Caco-2 (cell line): ENCODE data around the gene MBOAT2. TPM values are rescaled to one million over a fixed set of nuclear protein-coding genes. Genes with fewer than 3 reads are reported as not detected.

ENCODE experiments used
- BruUV-seq: library from RNA; stranded (reverse); fragments of 400-500 nt; replicated peaks from 2 replicates; lab custom pipeline; 2021; lab: Mats Ljungman, UMichigan
- CTCF ChIA-PET: fragments of 300-600 bp; sonication (Branson Sonifier 250); formaldehyde crosslinking; loops from one replicate; lab custom pipeline; 2022; ENCODE audit warnings: antibody characterized with exemption; lab: Charles Lee
- POLR2A ChIA-PET: fragments of 300-600 bp; sonication (Branson Sonifier 250); formaldehyde crosslinking; loops from one replicate; lab custom pipeline; 2022; ENCODE audit warnings: antibody characterized with exemption; lab: Charles Lee
- DNase-seq, 2 experiments: peaks; one replicate each; pipeline versions ENCODE4 v3.0.0 to v3.0.0-alpha.2; 2020 to 2022
- H3K27me3 ChIP-seq: replicated peaks from 2 replicates; pipeline ENCODE4 v1.6.0; 2011; ENCODE audit warnings: low read length; ENCODE audit not compliant: control insufficient read depth, insufficient read depth
- H3K36me3 ChIP-seq: 2 replicates; pipeline ENCODE4 v1.5.1; 2011; ENCODE audit warnings: low read length; ENCODE audit not compliant: control insufficient read depth, insufficient read depth
- H3K4me1 ChIP-seq: fragments of 250-450 bp; sonication (Bioruptor Pico); 2 replicates; pipeline ENCODE4 v1.5.1; 2020; ENCODE audit warnings: mild to moderate bottlenecking
- H3K4me3 ChIP-seq: 2 replicates; pipeline ENCODE4 v1.5.1; 2011; ENCODE audit warnings: low read depth, mild to moderate bottlenecking, control low read depth, low read length
- H3K9me3 ChIP-seq: fragments of 250-450 bp; sonication (Bioruptor Pico); 2 replicates; pipeline ENCODE4 v1.5.1; 2020; ENCODE audit warnings: mild to moderate bottlenecking, moderate library complexity
- H3K27ac Mint-ChIP-seq: one replicate; pipeline ENCODE4 v1.8.0; 2022; ENCODE audit warnings: mixed read lengths; ENCODE audit not compliant: unreplicated experiment
- H3K27me3 Mint-ChIP-seq: one replicate; pipeline ENCODE4 v1.8.0; 2022; ENCODE audit warnings: mixed read lengths; ENCODE audit not compliant: insufficient read depth, unreplicated experiment
- H3K36me3 Mint-ChIP-seq: one replicate; pipeline ENCODE4 v1.8.0; 2022; ENCODE audit warnings: mild to moderate bottlenecking, mixed read lengths; ENCODE audit not compliant: insufficient read depth, unreplicated experiment
- H3K4me1 Mint-ChIP-seq: one replicate; pipeline ENCODE4 v1.8.0; 2022; ENCODE audit warnings: low read depth, mixed read lengths; ENCODE audit not compliant: unreplicated experiment
- H3K4me3 Mint-ChIP-seq: one replicate; pipeline ENCODE4 v1.8.0; 2022; ENCODE audit warnings: mild to moderate bottlenecking, moderate library complexity, mixed read lengths; ENCODE audit not compliant: unreplicated experiment
- H3K9me3 Mint-ChIP-seq: one replicate; pipeline ENCODE4 v1.8.0; 2022; ENCODE audit warnings: mixed read lengths; ENCODE audit not compliant: unreplicated experiment
- CTCF ChIP-seq, 2 experiments: fragments of 200-600 bp in 1 of 2; IDR thresholded peaks; 1 replicate in 1 of 2; 2 replicates in 1 of 2; pipeline versions ENCODE4 v1.5.1 to v1.8.0; 2011 to 2022; ENCODE audit warnings: antibody characterized with exemption in 1 of 2, control low read depth in 1 of 2, inconsistent platforms in 1 of 2, low read depth in 1 of 2, low read length in 1 of 2, mild to moderate bottlenecking in 1 of 2, moderate library complexity in 1 of 2; ENCODE audit not compliant: insufficient read depth in 1 of 2, severe bottlenecking in 1 of 2, unreplicated experiment in 1 of 2
- intact Hi-C: fragments of 100-400 bp; cut with micrococcal nuclease; formaldehyde crosslinking; loops from one replicate; pipeline ENCODE4 v1.10.0; 2022; ENCODE audit not compliant: unreplicated experiment
- total RNA-seq: library from RNA; stranded (reverse); gene quantifications from 2 replicates; pipeline ENCODE4 v1.2.3, GENCODE V29; 2022

The MBOAT2 gene
- total RNA-seq, 1 experiment from 2014 or later: 12.6 TPM

- H3K27me3 Mint-ChIP-seq: peaks cover 18% of the 10 kb centered on the region
- POLR2A ChIA-PET: interaction anchor here (0.7 kb wide), 1 partner anchor 14 kb away, joined by 6 read pairs; the partner anchor contains the start of gene MBOAT2
- CTCF ChIA-PET: interaction anchor here (0.7 kb wide), 1 partner anchor 77 kb away, joined by 4 read pairs; no protein-coding TSS in a partner anchor
Measured at GRCh38 chr2:9017411-9017810, 13.9 kb upstream of the MBOAT2 start.

GRCh38 chr2:9015998-9016397 lies 12.5 kb upstream of the MBOAT2 start:
- H3K4me1 Mint-ChIP-seq: no peaks in the 10 kb centered on the region
- H3K4me3 ChIP-seq: no peak overlapping the region
- ChIA-PET POLR2A (no interaction called here), CTCF (no interaction called here)
- H3K4me1 ChIP-seq: no peaks in the 10 kb centered on the region
- peaks cover 17% of the 10 kb centered on the region for H3K27me3 Mint-ChIP-seq
- no peaks in the 10 kb centered on the region for H3K9me3 Mint-ChIP-seq
- no peaks in the 10 kb centered on the region for H3K36me3 Mint-ChIP-seq
- no TSS peak for BruUV-seq
- no peak overlapping the region for H3K27ac Mint-ChIP-seq
- intact Hi-C loops: no loop called here
- no peaks in the 10 kb centered on the region for H3K27me3 ChIP-seq
- DNase-seq: no peak
- no peak overlapping the region for H3K4me3 Mint-ChIP-seq
- TF ChIP-seq CTCF (IDR thresholded peaks at IDR 0.05; ENCODE audit: insufficient read depth in 1 of 2, low read depth in 1 of 2, low read length in 1 of 2, severe bottlenecking in 1 of 2, unreplicated experiment in 1 of 2): no peak
- no peaks in the 10 kb centered on the region for H3K9me3 ChIP-seq
- H3K36me3 ChIP-seq: no peaks in the 10 kb centered on the region

More at GRCh38 chr2:9017411-9017810, 13.9 kb upstream of the MBOAT2 start:
- Mint-ChIP-seq H3K27ac (no peak overlapping the region), H3K36me3 (no peaks in the 10 kb centered on the region), H3K4me3 (no peak overlapping the region), H3K9me3 (no peaks in the 10 kb centered on the region), H3K4me1 (no peaks in the 10 kb centered on the region)
- Histone ChIP-seq H3K9me3 (no peaks in the 10 kb centered on the region), H3K4me3 (no peak overlapping the region), H3K27me3 (no peaks in the 10 kb centered on the region), H3K36me3 (no peaks in the 10 kb centered on the region), H3K4me1 (no peaks in the 10 kb centered on the region)
- intact Hi-C loops: no loop called here
- no peak for TF ChIP-seq CTCF (IDR thresholded peaks at IDR 0.05; ENCODE audit: insufficient read depth in 1 of 2, low read depth in 1 of 2, low read length in 1 of 2, severe bottlenecking in 1 of 2, unreplicated experiment in 1 of 2)
- BruUV-seq: no TSS peak
- DNase-seq: no peak

- no peaks in the 10 kb centered on the region for H3K27me3 ChIP-seq
- Mint-ChIP-seq H3K27ac (no peak overlapping the region), H3K27me3 (peaks cover 13% of the 10 kb centered on the region), H3K4me1 (no peaks in the 10 kb centered on the region), H3K36me3 (no peaks in the 10 kb centered on the region), H3K9me3 (no peaks in the 10 kb centered on the region), H3K4me3 (no peak overlapping the region)
- BruUV-seq: no TSS peak
- no peak overlapping the region for H3K4me3 ChIP-seq
- no peak for TF ChIP-seq CTCF (IDR thresholded peaks at IDR 0.05; ENCODE audit: insufficient read depth in 1 of 2, low read depth in 1 of 2, low read length in 1 of 2, severe bottlenecking in 1 of 2, unreplicated experiment in 1 of 2)
- no peaks in the 10 kb centered on the region for H3K36me3 ChIP-seq
- H3K9me3 ChIP-seq: no peaks in the 10 kb centered on the region
- POLR2A ChIA-PET: no interaction called here
- no peaks in the 10 kb centered on the region for H3K4me1 ChIP-seq
- CTCF ChIA-PET: no interaction called here
- DNase-seq: no peak
- intact Hi-C loops: loop anchor here (1.0 kb wide), 1 partner anchor 13 kb away; no protein-coding TSS in a partner anchor
Measured at GRCh38 chr2:9013403-9013802, 9.9 kb upstream of the MBOAT2 start.
